ENCODE measurements around the gene MAP2K7.
A peak's percentile ranks its signal among the peaks of the same experiment; 100 is the strongest.
"Not testable (repeated sequence)": the region's sequence is repeated elsewhere in the genome, so short reads cannot be mapped to it uniquely, and the experiment has no call there.

Gene MAP2K7

DNA sequence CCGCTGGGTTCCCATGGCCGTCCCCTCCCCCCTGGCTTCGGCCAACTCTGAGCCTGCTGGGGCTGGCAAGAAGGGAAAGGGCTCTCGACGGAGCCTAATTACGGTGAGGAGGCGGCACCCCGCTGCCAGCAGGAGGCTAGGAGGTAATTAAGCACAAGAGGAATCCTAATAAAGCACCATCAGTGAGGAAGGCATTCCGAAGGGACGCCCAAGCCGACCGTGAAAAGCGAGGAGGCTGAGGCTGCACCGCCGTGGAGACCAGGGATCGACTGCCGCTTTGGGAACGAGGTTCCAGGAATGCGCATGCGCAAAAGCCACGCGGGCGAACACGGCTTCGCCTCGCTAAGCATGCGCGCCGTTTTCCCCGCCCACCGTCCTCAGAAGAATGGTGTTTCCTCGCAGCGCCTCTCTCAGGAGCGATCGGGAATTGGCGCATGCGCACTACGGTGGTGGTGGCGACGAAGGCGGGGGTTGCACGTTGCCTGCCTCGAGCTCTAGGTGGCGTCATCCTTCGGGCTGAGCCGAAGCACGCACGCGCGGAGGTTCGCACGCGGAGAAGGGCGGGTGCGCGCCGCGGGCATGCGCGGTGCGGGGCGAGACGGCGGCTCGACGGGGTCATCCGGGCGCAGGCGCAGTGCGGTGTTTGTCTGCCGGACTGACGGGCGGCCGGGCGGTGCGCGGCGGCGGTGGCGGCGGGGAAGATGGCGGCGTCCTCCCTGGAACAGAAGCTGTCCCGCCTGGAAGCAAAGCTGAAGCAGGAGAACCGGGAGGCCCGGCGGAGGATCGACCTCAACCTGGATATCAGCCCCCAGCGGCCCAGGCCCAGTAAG lies at the start of gene MAP2K7:
TSS of gene MAP2K7 (plus strand) at position 634 of the 830 bp plus-strand sequence. CDS start at position 702, 68 bp downstream.
- peak; percentile 75 for TF ChIP-seq CTCF (conservative IDR thresholded peaks at IDR 0.05)
- H3K27ac ChIP-seq = peak within 1 kb of the TSS; percentile 80

- H3K27ac ChIP-seq = no peak overlapping the region
Measured at GRCh38 chr19:7855426-7856108, 48.1 kb upstream of the MAP2K7 start.

GRCh38 chr19:7856109-7856591 lies 47.5 kb upstream of the MAP2K7 start:
- no peak for TF ChIP-seq CTCF (conservative IDR thresholded peaks at IDR 0.05)
- no peak overlapping the region for H3K27ac ChIP-seq

More at GRCh38 chr19:7855426-7856108, 48.1 kb upstream of the MAP2K7 start:
- no peak for TF ChIP-seq CTCF (conservative IDR thresholded peaks at IDR 0.05)

DNA sequence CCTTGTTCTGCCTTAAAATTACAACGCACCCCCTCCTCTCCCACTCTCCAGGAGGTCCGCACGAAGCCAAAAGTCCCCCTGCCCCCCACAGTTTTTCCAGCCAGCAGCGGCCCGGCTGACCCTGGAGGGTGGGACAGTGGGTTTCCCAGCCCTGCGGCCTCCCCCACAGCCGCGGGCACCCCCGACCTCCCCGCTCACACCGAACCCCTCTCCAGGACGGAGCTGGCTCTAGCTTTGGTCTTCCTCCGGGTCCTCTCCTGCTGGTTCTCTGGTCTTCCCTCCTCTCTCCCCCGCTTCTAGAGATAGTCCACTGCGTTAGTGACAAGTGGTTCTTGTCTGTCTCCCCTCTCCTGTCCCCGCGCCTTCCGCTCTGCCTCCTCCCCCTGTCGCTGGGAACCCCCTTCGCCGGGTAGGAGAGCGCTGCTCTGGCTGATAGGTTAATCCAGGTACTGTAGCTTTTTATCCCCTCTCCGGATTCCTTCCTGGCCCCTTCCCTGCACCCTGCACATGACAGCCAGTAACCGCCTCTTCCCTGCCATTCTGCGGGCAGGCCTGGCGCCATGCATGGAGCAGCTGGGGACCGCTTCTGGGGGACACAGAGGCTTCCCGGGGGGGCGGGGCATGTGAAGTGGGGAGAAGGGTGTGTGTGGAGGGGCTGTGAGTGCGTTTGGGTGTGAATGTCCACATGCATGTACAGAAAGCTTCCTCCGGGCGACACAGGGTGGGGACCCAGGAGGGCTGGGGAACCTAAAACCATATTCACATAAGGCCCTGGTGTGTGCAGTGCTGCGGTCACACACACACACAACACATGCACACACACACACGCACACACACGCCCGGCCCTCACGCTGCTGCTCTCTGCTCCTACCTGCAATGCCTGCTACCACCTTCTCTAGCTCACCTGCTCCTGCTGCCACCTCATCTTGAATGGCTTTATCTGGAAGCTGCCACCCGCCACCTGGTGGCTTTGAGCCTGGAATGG lies 46.7 kb upstream of the MAP2K7 start:
- TF ChIP-seq CTCF (conservative IDR thresholded peaks at IDR 0.05) = no peak
- H3K27ac ChIP-seq = no peak overlapping the region

DNA sequence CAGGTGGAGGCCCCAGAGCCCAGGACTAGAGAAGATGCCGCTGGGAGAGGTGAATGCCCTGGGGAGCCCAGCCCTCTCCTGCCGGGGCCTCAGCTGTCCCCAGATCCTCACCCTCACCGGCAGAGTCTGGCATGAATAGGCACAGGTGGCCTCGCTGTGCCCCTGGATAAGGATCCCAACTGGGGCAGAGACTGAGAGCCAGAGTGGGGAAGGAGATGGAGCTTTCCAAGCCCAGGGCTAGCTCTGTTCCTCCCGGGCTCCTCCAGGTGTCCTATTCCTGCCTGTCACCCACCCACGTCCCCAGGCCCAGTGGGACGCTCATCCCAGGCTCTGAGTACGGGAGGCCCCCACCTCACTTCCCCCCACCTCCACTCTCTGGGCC lies 46.0 kb upstream of the MAP2K7 start:
- H3K27ac ChIP-seq = no peak overlapping the region
- no peak for TF ChIP-seq CTCF (conservative IDR thresholded peaks at IDR 0.05)

DNA sequence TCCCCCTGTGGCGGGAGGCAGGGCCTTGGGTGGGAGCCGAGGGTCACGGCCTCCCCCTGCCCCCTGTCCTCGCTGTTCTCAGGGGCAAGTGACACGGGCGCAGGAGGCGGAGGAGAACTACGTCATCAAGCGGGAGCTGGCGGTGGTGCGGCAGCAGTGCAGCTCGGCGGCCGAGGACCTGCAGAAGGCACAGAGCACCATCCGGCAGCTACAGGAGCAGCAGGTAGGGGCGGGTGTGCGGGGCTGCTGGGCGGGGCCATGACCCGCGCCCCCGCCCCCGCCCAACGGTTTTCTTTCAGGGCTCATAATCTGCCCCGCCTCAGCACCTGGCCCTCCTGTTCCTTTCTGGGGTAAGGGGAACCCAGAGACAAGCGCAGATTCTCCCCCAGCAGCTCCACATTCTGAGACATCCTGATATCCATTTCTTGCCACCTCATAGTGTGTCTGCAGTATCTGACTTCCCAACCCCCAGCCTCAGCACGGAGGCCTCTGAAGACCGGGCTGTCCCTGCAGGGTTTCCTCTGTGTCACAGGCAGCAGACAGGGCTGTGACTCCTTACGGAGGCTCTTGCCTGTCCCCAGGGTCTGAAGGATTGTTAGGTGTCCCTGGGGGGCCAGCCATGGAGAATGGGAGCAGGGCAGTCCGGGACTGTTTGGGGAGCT lies 45.4 kb upstream of the MAP2K7 start:
- no peak for TF ChIP-seq CTCF (conservative IDR thresholded peaks at IDR 0.05)
- no peak overlapping the region for H3K27ac ChIP-seq

DNA sequence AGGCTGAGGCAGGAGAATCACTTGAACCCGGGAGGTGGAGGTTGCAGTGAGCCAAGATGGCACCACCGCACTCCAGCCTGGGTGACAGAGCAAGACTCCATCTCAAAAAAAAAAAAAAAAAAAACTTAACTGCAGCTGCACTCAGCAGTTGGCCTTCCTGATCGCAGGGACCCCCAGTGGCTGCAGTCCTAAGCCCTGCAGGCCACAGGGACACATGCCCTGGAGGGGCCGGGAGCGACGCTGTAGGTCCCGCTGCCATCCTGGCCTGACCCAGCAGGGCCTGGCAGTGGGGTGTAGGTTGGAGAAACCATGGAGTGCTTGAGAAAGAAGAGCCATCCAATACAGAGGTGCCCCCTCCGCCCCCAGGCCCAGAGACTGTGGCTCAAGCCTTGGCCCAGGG lies 44.6 kb upstream of the MAP2K7 start:
- H3K27ac ChIP-seq = not testable (repeated sequence)

All from VCaP (cell line).